GM19099 (cell line): ENCODE measurements around the gene FBLN5.

Experiments
- POLR2A ChIP-seq: IDR thresholded peaks from 3 replicates; pipeline ENCODE4 v1.6.1; 2011; ENCODE audit warnings: low read depth; ENCODE audit not compliant: insufficient read length; ENCODE audit errors: extremely low read depth

The FBLN5 gene

DNA sequence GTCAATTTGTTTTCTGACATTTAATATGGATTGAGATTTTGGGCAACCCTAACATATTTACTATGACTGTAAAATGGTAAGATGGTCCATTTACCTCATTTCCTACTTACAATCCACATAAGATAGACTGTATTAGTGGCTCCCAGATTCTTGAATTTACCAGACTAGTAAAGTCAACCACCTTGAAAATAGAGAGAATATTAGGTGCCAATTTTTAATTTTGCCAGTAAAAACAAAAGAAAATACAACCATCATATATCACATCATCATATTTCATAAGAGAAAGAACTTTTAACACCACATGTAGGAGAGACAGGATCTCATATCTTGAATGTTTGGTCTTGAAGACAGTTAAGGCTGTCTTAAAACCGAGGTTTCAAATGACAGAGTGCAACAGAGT is 7.7 kb upstream of the FBLN5 start:
- no peak for TF ChIP-seq POLR2A

DNA sequence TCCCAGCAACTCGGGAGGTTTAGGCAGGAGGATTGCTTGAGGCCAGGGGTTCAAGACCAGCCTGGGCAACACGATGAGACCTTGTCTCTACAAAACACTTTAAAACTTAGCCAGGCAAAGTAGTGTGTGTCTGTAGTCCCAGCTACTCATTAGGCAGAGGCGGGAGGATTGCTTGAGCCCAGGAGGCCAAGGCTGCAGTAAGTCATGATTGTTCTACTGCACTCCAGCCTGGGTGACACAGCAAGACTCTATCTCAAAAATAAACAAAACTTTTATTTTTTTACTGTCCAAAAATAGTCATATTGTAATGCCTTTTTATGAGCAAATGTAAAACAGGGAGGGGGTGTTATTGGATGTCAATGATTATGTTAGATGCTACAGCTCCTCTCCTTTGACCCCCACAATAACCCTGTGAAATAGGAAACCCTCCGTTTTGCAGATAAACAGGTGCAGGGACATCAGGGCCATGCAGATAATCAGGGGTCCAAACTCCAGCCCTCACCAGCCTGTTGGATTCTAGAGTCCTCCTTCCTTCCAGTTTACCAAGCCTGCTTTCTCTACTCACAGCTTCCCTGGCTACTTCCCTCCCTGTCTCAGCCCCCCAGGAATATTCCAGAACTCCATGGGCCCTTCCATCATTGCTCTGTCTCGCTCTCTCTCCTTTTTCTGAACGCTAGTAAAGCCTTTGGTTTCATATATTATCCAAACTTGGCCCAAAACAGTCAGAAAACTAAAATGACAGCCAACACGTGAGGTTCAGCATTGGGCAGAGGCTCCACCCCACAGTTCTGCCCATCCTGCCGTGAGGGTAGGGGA is 5.9 kb upstream of the FBLN5 start:
- TF ChIP-seq POLR2A = no peak

DNA sequence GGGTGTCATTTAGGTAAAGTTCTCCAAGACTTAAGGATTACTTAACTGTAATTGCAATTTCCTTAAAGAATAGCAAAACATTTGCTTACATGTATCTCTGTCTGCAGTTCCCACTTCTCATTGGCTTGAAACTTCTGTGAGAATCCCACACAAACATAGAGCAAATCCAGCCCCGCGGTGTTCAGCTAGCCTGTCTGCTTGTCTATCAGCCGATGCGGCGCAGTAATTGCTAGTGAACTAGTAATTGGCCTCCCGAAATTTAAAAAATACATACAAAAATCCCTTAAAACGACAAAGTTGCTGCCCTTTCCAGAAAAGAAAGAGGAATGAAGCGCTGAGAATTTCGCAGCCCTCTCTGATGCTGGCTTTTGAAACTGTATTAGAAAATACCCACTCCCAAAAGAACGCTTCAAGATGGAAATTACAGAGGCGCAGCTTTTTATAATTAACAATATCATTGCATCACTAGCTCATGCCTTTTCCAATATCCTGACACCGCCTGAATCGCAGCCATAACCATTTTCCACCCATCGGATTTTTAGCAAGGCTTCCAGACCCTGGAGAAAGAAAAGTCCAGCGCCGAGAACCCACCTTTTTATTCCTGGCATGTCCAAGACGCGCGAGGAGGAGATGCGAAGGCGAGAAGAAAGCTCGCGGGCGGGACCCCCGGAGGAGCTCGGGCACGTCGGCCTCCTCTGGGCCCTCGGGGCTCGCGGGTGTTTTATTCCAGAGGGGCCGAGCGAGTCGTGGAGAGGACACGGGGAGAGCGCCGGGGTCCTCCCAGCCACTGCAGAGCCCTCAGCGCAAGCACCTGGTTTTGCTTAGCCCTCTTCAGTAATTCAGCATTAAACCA is 646 bp downstream of the FBLN5 start:
- TF ChIP-seq POLR2A = no peak

DNA sequence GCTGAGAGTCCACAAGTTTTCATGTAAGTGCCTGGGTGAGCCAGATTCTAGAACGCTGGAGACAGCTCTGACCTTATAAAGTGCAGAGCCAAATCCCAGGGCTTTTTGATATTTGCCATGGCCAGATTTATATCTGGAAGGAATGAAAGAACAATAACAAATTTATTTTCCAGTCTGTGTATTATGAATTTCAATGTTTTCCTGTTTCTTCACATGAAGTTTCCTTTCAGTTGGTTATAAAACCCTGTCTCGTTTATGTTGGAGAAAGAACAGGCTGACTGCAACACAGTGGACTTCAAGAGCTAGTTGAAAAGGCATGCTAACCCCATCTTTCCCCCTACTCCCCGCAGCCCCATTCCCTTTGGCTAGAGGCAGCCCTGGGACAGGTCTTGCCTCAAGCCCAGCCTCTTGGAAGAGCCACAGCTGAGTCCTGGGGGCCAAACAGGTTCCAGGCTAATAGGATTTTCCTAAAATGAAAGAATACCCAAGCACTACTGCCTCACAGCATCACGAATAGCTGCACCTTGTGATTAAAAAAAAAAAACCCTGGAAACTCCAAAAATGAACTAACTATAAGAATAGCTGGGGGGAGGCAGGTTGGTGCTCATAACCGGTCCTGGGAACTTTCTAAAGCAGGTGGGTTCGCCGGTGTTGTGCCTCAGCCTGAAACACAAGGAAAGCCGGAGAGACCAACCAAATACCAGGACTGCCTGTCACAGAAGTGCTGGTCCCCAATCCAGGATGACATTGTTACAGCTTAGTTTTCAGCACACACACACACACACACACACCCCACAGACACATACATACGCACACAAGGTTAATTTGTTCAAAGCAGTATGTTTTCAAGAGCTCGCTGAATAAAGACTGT is 1.5 kb downstream of the FBLN5 start:
- no peak for TF ChIP-seq POLR2A

DNA sequence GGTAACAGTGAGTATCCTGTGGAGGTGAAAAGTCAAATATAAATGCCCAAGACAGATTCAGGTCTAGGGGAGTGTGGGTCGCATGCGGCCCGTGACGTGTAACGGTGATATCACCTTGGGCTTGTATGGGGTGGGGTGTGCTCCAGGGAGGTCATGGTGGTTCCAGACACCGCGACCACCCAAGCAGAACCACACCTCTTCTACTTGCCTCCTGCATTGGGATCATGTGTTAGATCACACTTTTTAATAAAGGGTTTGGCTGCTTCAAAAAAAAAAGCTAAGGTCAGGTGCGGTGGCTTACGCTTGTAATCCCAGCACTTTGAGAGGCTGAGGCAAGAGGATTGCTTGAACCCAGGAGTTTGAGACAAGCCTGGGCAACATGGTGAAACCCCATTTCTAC is 4.5 kb downstream of the FBLN5 start:
- TF ChIP-seq POLR2A = no peak

DNA sequence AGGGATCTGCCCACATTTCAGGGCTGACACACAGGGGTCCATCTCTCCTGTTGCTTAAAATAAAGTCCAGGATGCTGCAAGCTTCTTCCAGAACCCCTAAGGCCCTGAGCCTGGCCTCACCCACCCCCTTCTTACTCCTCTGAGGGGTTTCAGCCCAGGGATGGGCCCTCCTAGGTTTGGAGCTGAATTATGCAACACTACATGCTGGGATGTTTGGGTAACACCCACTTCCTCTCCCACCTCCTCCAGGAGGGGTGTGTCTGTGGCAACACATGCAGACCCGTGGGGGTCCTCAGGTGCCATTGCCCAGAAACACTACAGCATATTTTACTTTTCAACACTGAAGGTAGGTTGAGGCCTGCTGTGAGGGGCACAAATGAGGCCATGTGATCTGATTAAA is 5.4 kb downstream of the FBLN5 start:
- no peak for TF ChIP-seq POLR2A

DNA sequence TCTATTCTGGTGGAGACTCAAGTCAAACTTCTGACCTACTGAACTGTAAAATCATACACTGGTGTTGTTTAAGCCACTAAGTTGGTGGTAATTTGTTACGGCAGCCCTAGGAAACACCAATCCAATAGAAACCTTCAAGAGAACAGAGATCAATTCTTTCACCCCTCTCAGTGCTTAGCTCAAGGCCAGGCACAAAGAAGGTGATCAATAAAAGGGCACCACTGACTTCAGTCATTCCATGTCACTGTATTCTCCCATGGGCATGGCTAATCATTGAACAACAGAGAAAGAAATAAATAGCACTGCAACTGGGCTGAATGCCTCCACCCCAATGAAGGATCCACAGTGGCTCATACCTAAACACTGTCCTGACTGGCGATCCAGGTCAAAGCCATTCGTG is 7.3 kb downstream of the FBLN5 start:
- TF ChIP-seq POLR2A = no peak

DNA sequence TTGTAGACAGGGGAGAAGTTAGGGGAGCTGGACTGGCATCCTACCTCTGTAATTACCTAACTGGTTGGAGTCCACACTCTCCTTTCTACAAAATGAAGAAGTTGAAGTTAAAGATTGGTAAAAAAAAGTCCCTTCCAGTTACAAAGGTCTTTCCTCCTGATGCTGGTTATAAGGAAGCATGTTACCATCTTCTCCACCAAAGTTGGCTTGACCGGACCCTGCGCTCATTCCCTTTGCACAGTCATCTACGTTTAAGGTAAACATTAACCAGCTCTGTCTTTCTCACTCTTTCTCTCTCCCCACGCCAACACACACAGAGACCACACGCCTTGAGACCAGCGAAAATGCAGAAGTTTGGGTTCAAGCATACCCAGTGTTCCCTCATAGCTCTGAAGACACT is 11.9 kb downstream of the FBLN5 start:
- no peak for TF ChIP-seq POLR2A

DNA sequence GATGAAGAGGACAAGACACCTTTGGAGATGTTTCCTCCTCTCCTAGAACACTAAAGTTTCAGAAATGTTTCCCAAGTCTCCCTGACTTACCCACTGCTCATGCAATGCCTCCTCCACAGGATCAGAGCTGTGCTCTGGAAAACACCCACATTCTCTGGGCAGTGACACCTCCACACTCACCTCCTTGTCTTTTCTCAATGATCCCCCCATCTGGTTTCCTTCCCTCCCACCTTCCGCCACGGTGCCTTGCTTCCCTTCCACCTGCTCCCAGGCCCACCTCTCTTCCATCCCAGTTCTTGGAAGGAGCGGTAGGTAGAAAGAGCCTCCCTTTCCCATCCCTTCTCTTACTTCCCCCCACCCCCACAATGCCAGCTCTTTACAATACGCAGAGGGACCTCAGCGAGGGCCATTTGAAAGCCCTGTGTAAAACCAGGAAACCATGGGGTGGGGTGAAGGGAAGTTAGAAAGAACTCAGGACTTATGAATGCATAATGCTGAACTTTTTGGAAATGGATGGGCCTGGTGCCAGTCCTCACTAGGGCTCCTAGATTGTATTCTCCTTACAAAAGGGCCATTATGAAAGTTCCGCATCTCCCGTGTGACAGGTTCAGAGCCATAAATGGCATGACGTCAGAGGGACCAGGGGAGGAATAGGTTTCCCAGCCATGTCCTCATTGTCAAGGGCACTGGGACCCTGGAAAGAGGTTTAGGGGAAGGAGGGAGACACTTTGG is 12.8 kb downstream of the FBLN5 start:
- TF ChIP-seq POLR2A = no peak

DNA sequence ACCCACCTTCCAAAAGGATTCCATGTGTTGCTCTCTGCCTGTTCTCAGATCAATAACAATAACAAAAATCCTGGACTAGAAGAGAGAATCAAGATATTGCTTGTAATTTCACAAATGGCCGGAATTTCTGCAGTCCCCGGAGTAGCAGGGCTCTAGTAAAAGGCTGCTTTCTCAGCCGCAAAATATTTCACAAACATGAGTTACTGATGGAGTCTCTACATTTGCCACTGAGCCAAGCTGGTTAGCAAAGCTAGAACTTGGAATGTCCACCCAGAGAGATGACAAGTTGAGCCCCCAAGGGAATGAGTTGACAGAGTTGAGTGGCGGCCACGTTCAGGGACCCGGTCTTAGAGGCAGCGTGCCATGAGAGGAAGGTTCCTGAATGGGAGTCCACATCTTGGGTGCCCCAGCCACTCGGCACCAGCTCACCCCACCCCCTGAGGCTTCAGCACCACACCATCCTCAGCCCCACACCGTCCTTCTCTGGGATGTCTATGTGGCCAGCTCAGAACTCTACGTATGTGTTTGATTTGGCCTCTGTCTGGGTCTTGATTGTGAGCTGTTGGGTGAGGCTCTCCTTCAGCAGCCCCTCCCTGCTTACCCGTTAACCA is 15.9 kb downstream of the FBLN5 start:
- no peak for TF ChIP-seq POLR2A

DNA sequence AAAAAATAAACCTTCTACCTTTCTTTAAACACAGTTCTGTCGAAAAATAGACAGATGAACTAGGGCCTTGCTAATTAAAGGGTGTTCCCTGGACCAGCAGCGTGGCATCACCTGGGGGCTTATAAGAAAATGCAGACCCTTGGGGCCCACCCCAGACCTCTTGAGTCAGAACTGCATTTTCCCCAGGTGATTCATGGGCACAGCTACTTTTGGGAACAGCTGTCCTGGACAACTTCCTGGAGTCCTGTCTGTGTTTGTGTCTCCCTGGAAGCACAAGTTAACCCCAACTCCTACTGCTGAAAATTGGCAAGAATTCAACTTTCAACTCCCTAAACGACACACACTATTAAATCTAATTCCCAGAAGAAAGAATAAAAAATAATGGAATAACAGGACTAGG is 17.8 kb downstream of the FBLN5 start:
- TF ChIP-seq POLR2A = no peak

DNA sequence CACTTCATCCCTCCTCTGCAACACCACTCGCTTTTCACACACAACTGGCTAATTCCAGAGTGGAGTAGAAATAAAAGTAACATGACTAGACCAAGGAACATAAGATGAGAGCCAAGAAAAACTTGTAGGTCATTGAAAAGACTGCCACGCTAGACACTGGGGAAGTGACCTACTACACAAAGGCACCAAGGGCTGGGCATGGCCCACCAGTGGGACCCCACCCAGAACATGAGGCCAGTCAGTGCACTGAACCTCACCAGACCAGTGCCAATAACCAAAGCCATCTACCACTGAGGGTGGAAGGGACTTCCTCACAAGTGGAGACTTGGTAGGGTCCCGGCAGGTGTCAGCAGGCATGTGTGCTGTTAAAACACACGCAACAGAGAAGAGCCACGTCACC is 19.7 kb downstream of the FBLN5 start:
- no peak for TF ChIP-seq POLR2A

DNA sequence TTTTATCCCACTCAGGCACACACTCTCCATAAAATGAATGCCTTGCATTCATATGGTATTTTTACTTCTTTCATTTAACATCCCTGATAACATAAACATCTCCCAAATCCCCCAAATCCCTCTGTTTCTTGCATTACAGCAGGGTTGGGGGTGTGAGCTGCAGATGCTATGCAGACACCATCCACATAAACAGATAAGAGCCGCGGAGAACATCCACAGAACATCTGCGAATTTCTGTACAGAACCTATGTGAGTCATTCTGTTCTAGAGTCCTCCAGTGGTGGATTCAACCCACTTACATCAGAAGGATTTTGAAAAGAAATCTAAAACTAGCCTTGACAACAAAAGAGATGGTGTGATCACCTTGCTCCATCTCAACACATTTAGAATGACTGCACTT is 20.3 kb downstream of the FBLN5 start:
- no peak for TF ChIP-seq POLR2A
